Heart left ventricle (tissue), 13 donors: ENCODE data around the gene RABGGTB.
"Not testable (repeated sequence)": the region's sequence is repeated elsewhere in the genome, so short reads cannot be mapped to it uniquely, and the experiment has no call there.

Experiments used
- POLR2A ChIP-seq, 2 donors: fragments of 450-650 bp; IDR thresholded peaks; one replicate each; pipeline ENCODE4 v1.6.1; 2017; ENCODE audit warnings: antibody characterized with exemption in 2 of 2, mild to moderate bottlenecking in 2 of 2, moderate library complexity in 2 of 2
- TF ChIP-seq, protein P1 (sequence below), 12 donors: fragments of 200-600 bp; sonication (generic) in 4 of 12; IDR thresholded peaks; one replicate each; pipeline versions ENCODE4 v1.5.0 to v1.8.0; 2018 to 2022; ENCODE audit warnings: antibody characterized with exemption in 12 of 12, mild to moderate bottlenecking in 5 of 12
- donor health status: ischemic (EF 13 %, LVEDD 7.1; RV severe dilation, severe dysfunction).
- donor health status: DM: no; HTN: yes; CAD: no.
- donor health status: DM: no; HTN: no; CAD: no.
- donor health status: ischemic (EF 25% LVEDD 6.9; RV normal size, moderate dysfunction).
- donor health status: ischemic (EF 25% LVEDD 5.7; RV mildly dilated, moderate dysfunction).
- donor health status: ischemic (EF 35%, LVEDD 5.7; RV mildly dilated, moderate dysfunction).
- donor health status: nonischemic (EF 11% LVEDD 7.7; RV severe dilation, severe dysfunction).
- donor health status: DM: yes; HTN: yes; CAD: no.
- donor health status: PGD.
- donor health status: ischemic (EF 29% LVEDD 5.4; RV normal size, mild dysfunction).
- donor health status: nonischemic (EF 23%, LVEDD 6.1; RV moderate dilation, normal function).

DNA sequence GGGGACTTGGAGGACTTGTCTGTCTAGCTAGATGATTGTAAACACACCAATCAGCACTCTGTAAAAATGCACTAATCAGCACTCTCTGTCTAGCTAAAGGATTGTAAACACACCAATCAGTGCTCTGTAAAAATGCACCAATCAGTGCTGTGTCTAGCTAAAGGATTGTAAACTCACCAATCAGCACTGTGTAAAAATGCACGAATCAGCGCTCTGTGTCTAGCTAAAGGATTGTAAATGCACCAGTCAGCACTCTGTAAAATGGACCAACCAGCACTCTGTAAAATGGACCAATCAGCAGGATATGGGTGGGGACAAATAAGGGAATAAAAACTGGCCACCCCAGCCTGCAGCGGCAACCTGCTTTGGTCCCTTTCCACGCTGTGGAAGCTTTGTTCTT lies 27.5 kb upstream of the RABGGTB start:
- TF ChIP-seq, protein P1, sequence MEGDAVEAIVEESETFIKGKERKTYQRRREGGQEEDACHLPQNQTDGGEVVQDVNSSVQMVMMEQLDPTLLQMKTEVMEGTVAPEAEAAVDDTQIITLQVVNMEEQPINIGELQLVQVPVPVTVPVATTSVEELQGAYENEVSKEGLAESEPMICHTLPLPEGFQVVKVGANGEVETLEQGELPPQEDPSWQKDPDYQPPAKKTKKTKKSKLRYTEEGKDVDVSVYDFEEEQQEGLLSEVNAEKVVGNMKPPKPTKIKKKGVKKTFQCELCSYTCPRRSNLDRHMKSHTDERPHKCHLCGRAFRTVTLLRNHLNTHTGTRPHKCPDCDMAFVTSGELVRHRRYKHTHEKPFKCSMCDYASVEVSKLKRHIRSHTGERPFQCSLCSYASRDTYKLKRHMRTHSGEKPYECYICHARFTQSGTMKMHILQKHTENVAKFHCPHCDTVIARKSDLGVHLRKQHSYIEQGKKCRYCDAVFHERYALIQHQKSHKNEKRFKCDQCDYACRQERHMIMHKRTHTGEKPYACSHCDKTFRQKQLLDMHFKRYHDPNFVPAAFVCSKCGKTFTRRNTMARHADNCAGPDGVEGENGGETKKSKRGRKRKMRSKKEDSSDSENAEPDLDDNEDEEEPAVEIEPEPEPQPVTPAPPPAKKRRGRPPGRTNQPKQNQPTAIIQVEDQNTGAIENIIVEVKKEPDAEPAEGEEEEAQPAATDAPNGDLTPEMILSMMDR (IDR thresholded peaks at IDR 0.05), result not testable (repeated sequence)
- TF ChIP-seq POLR2A (IDR thresholded peaks at IDR 0.05), result not testable (repeated sequence)
